HG03378 (cell line): ENCODE measurements around the gene SLC7A14.

ENCODE experiments used
- ATAC-seq: cut with Tn5 transposase; IDR thresholded peaks from one replicate; pipeline ENCODE4 v1.9.1; 2021; ENCODE audit warnings: mild to moderate bottlenecking, moderate library complexity; ENCODE audit not compliant: unreplicated experiment

SLC7A14 gene

DNA sequence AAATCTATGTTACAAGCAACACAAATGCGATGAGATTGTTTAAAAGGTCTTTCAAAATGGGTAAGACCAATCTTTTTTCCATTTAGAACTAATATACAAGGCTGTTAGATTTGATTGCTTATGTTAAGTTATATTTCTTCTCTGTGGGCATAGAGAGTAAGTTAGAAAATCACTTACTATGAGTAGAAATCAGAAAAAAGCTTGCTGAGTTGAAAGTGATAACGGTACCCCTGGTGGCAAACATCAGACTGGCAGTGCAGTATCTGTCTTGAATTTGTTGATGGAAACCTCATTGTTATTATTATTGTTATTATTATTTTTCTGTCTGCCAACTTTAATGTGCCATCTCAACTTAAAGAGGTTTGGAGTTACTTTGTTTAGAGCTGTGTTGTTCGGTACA, 154.8 kb downstream of the SLC7A14 start:
- no peak for ATAC-seq

DNA sequence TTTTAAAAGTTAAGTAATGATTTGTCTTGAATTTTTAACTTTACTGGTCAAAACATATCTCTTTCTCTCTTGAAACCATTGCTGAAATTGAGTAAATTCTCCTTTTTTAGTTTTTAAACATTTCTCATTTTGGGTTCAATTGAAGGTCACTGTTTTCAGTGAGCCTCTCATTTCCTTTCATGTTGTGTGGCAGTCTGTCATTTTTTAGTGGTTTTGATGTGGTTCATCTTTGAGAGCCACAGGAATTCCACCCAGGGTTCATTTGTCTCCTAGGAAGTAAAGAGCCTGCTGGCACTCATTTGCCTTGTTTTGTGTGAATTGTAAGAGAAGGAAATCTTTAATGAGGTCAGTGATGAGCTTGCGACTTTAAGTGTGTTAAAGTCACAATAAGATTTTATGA, 156.8 kb downstream of the SLC7A14 start:
- ATAC-seq, result peak; percentile 73

DNA sequence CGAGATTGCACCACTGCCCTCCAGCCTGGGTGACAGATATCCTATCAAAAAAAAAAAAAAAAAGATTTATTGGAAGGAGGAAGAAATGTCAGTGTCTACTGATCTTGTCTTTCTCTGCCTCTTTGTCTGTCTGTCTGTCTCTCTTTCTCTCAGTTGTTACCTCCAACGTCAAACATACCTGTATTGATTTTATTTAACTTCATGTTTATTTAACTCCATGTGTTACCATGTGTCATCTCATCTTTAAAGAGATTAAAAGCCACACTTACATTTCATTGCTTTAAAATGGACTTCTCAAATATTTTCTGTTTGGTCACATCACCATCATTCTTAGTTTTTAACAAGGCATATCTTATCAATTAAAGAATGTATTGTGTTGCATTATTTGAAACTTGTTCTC, 157.8 kb downstream of the SLC7A14 start:
- no peak for ATAC-seq

DNA sequence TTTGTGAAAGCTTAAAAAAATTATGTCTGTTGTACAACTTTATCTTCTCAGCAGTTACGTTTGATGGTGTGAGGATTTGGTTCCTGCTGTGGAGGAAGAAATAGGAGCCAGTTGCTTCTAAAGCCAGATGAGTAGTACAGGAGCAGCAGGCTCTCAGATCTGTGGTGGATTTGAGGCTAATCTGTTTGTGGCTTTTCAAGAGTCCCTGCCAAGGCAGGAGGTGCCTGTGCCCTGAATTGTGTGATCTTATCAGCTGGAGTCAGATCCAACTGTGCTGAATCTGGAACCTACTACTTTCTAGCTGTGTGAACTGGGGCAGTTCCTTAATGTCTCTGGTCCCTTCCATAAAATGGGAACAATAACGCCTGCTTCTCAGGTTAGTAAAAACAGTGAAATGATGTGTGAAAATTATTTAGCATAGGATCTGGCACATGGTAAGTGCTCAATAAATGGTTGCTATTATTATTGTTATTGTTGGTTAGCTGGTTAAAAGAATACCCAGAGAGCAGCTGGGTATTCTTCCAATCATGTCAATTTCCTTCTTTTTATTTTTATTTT, 159.6 kb downstream of the SLC7A14 start:
- no peak for ATAC-seq

DNA sequence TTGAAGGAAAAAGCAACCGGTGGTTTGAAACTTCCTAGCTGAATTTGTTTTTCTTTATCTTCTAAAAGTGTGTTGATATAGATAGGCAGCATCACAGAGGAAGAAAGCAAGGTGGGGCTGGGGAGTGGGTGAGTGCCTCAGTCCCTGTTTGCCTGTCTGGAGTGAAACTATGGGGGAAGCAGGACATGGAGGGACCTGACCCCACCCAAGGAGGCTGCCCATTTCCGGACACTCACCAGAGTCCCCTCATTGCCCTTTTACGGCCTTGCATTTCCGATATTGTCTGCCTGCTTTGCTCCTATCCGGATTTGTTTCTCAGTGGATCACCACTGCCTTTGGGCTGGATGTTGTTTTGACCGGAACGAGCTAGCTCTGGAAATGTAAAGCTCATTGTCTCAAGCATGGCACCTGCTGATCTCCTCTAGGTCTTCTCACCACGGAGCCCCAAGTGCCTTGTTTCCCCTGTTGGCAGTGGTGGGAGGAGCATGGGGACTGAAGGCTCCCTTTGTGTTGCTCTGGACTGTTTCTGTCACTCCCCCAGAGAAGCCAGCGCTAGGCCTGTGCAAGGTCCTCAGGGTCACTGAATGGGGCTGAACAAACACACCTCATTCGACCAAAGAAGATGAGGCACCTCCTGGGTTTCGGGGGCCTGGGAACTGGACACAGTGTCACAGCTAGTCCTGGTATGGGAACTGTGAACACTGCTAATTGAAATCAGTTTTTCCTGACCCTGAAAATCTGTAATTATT, 160.2 kb downstream of the SLC7A14 start:
- ATAC-seq, result no peak

DNA sequence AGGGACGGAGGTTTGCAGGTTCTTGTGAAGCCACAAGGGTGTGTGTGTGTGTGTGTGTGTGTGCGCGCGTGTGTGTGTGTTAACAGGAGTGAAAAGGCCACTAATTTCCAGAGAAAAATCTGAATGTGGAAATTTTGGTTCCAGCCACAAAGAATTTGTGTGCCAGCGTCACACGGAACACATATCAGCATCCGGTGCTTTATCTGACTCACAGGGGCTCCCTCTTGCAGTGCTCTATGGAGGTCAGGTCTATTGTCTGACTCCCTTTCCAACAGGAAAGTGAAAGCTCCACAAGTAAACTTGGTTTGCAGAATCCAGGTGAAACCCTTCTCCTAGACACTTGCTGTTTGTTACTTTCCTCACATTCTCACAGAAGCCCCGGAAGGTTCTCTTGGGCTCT, 161.0 kb downstream of the SLC7A14 start:
- no peak for ATAC-seq

DNA sequence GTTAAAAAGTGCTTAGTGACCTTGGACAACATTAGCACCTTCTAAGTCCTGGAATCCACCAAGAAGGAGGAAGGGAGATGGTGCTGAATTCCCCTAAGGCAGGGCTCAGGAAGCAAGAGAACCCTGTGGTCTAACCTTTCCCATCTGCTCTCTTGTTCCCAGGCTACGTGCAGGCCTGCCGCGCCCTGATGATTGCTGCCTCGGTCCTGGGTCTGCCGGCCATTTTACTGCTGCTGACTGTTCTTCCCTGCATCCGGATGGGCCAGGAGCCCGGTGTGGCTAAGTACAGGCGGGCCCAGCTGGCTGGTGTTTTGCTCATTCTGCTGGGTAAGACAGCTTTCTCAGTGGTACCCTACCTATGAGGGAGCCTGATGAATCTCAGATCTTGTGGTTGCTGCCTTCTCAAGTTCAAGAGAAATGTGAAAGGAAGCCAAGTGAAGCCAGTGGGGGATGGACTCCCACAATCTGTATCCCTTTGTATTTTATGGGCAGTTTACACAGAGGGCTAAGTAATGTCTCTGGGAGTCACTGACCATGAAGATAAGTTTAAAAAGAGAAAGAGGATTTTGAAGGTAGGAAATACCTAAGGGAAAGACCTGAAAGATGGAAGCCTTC, 162.8 kb downstream of the SLC7A14 start:
- no peak for ATAC-seq

DNA sequence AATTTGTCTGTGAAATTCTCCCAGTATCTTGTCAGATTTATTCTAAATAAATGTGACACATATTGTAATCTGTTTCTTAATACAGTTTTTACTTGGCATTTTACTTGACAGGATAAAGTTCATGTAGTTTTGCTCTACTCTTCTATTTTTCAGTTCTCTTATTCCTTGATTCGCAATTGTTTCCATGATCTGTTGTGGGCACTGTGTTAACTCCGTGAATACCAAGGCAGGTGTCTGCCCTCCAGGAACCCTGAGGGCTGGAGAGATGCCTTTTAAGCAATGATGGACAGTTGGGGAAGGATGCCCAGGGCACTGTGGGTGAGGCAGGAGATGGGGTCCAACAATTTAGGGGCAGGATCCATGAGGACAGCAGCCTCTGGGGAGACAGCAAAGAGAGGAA, 164.1 kb downstream of the SLC7A14 start:
- ATAC-seq, result no peak

DNA sequence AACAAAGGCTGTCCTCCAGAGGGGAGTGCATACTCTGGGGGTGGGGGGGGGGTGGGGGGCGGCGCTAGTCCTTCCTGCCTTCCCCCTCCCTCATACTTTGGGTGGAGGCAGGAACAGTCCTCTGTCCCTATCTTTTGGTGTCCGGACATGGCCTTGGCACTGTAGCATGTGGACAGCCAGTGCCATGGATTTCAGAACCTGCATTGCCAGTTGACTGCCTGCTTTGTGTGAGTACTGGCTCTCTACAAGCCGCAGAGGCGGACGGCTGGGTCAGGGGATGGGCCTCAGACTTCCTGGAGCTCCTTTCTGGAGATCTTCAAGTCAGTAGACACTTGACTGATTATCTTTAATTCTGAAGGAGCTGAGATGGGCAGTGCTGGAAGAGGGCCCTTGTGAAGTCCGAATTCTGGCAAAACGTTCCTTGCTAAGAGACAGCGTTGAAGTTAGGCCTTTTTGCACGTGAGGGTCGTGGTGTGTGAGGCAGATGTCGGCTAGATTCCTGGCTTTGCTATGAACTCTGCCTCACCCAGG, 164.7 kb downstream of the SLC7A14 start:
- no peak for ATAC-seq

DNA sequence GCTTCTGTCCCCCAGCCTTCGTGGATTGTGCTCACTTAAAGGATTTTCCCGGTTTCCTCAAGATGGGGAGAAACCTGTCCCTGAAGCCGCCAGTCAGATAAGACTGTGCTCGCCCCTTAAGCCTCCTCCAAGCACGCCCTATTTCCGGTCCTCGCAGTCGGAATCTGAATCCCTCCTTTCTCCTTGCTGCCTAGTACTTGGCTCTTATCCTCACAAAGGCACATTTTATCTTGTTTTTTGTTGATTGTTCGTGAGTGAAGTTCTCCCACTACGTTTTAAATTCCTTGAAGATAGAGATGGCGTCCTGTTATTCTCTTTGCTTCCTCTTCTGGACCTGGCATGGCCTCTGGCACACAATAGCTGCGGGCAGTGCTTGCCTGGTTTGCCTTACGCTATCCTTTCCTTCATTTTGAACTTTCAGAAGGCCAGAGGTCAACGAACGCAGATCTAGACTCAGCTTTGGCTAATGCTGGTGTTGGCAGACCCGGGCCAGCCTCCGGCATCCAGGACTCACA, 165.5 kb downstream of the SLC7A14 start:
- ATAC-seq, result no peak

DNA sequence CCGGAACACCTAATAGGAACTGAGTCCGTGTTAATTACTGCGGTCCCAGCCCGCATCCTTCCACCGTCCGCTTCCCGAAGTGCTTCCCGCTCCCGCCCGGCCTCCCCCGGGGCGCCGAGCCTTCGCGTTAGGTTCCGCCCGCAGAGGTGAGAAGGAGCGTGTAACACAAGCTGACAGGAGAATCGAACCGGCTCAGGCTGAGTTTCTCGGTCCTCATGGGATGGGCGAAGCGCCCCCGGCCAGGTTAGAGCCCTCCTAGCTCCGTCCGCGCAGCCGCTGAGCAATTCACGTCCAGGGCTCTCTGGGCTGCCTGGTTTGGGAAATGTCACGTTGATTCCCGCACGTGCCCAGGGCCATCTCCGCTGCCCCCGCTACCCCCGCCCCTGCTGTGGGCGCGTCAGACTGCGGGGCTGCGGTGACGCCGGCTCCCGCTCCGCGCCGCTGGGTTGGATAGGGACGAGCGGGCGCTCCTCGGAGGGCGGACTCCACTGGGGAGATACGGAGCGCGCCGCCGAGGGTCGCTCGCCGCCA, 166.3 kb downstream of the SLC7A14 start:
- no peak for ATAC-seq

DNA sequence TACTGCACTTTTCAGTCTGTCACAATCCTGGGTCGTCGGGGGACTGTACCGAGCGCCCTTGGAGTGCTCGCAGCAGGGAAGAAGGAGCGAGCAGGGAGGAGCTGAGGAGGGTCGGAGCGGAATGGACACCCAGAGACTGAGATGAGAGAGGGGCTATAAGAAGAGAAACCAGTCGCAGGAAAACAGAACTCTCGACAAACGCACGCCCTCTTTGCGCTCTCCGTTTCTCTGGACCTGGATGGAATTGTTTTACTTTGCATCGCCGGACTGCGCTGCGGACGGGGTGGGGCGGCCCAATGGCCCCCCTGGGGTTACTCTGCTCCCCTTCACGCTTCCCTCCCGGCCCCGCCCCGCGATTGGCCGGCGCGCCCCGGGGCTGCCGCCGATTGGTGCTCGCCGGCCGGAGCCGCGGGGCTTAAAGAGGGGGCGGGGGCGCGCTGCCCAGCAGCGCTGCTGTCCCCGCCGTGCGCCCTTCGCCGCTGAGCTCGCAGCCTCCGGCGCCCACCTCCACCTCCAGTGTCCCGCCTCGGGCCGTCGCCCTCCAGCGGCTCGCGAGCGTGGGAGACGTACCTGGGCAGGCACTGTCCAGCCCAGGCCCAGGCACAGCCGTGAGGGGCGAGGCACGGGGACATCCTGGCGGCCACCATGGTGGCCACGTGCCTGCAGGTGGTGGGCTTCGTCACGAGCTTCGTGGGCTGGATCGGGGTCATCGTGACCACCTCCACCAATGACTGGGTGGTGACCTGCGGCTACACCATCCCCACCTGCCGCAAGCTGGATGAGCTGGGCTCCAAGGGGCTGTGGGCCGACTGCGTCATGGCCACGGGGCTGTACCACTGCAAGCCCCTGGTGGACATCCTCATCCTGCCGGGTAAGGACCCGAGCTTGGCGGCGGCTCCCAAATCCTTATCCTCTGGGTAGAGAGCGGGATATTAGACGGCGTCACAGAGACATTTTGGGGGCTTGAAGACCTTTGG, 167.2 kb downstream of the SLC7A14 start, which contains the start of gene CLDN11:
Gene CLDN11, plus strand, starts transcription at position 447 of the 977 bp plus-strand sequence. Its CDS starts 199 bp downstream, at position 646.
- ATAC-seq, result no peak

DNA sequence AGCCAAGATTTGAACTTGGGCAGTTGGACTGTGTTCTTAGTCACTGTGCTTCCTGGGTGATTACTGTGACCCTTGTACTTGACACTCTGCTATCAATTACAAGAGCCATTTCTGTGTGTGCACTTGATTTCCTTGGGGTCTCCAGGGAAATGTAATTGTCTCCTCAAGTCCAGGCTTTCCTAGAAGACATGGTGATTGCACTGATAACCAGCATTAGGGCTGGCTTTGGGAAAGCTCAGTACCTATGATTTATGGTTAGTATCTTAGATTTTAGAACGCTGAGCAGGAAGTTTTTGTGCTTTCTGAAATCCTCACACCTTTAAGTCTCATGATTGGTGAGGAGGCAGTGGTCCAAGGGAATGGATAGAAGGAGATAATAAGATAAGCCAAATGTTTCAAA, 168.8 kb downstream of the SLC7A14 start:
- no peak for ATAC-seq

DNA sequence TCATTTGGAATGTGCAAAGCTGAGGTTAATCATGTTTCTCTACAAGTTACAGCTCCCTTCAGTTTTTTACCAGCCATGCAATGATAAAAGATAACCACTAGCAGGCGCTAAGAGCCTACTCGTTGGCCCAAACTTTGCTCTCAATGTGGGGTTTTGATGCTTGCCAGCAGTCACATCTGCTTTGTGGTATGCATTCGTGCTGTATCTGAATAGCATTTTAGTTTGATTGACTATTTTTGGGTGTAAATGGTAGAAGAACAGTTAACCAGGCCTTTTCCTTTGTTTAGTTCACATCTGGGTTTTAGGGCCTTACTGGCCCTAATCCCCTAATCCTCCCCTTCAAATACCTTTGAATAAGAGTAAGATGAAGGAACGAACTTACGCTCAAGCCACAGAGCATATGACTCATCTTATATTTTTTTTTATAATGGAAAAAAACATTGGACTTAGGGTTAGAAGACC, 171.6 kb downstream of the SLC7A14 start:
- no peak for ATAC-seq

DNA sequence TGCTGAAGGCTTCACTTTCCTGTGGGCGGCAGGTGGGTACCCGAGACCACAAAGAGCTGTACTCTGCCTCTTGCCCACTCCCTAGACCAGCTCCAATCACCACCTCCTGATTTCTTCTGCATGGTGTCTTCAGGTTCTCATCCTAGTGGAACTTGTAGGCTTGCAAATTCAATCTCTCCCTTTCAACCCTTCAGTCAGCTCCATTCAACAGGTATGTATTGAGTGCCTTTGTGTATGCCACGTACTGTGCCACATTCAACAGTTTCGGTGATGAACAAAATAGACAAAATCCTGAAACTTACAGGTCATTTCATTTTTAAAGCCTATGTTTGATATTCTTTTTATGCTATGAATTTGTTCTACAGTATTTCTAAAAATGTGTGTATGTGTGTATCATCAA, 172.6 kb downstream of the SLC7A14 start:
- ATAC-seq, result no peak

DNA sequence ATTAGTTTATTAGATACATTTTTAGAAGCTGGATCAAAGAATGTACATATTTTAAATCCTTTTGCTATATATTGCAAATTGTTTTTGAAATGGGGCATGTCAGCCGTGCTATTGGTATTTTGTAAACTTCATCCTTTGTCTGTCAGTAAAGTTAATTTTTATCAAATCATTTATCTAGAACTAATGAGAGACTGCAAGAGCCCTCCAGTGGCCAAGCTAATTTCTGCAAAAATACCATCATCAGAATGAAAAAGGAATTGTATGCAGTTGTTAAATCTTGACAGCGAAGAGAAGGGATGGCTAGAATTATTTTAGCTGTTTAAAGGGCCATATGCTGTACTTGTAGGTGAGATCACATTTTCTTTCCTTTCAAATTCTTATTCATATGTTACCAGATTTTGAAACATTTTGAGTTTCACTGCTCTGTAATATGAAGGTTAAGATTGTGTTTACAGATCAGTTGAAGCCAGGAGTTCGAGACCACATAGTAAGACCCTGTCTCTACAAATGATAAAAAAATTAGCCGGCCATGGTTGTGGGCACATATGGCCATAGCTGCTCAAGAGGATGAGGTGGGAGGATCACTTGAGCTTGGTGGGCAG, 175.3 kb downstream of the SLC7A14 start:
- ATAC-seq, result no peak
